NOMO-1 treated with dmso at 0.1 percent for 144 hours (cell line): ENCODE data around the gene TP53I13.

ENCODE experiments used
- DNase-seq: peaks from one replicate; lab custom pipeline; 2025; ENCODE audit not compliant: unreplicated experiment; lab: John Stamatoyannopoulos, UW

The TP53I13 gene

DNA sequence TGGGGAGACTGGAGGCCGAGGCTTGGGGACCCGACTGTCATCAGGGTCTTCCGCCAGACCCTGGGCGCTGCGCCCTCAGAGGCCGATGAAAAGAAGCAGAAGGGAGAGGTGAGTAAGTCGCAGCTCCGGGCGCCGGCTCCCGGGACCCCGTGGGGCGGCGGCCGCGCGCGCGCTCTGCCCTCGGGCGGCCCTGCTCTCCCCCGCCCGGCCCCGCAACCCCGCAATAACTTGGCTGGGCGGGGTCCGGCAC lies 1.3 kb upstream of the TP53I13 start:
- DNase-seq = no peak

- peak; percentile 62 for DNase-seq
Measured at GRCh38 chr17:29567554-29568330, 759 bp upstream of the TP53I13 start.

DNA sequence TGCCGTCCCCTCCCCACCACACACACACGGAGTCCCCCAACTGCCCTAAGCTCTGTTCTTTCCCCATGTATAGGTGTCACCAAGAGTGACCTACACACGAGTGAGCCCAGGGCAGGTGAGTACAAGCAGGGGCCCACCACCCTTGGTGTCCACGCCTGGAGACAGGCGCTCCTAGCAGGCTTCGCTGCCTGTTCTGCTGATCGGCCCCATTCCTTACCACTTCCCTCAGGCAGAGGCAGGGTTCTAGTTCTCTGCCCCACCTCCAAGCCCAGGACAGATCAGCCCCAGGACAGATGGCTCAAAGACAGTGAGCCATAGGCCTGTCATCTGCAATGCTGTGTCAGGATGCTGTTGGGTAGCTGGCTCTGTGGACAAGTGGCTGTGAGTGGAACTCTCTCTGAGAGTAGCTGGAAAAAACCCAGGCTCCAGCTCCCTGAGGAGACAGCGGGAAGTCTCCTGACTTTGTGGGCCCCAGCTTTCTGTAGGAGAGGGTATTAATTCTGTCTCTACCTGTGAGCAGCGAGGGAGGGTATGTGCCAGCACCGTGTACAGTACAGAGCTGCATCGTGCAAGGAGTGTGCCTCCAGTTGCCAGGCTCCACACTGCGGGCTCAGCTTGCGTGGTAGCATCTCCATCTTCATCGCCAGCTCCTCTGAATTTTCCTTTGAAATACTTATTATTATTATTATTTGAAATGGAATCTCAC lies 897 bp downstream of the TP53I13 start:
- no peak for DNase-seq

DNA sequence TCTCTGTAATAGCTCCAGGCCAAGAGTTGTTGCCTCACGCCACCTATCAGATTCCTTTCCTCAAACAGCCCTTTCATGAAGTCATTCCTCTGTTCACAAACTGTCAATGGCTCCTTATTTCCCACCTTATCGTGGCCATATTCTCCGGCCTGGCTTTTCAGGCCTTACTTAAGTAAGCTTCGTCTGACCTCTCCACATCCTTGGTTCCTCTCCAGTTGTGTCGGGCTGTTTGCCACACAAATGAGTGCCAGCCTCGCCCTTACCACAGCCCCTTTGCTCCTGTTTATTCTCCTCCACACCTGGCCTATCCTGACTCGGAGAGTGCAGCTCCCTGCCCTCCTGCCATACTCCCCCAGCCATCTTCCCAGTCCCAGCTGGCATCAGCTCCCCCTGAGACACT lies 2.0 kb downstream of the TP53I13 start:
- no peak for DNase-seq

- DNase-seq = no peak
Measured at GRCh38 chr17:29571486-29571882, 3.0 kb downstream of the TP53I13 start.

DNA sequence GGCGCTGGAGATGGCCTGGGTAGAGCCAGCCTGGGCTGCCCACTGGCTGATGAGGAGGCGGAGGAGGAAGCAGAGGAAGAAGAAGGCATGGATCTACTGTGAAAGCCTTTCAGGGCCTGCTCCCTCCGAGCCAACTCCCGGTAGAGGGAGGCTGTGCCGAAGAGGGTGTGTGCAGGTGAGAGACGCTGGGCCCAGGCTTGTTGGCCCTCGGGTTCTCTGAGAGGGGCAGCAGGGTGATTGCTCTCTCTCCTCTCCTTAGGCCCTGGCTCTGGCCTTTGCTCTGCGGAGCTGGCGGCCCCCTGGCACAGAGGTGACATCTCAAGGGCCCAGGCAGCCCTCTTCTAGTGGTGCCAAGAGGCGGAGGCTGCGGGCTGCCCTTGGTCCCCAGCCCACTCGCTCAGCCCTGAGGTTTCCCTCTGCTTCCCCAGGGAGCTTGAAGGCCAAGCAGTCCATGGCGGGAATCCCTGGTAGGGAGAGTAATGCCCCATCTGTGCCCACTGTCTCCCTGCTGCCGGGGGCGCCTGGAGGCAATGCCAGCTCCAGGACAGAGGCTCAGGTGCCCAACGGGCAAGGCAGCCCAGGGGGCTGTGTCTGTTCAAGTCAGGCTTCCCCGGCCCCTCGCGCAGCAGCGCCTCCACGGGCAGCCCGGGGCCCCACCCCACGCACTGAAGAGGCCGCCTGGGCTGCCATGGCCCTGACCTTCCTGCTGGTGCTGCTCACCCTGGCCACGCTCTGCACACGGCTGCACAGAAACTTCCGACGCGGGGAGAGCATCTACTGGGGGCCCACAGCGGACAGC lies 3.6 kb downstream of the TP53I13 start:
- DNase-seq = no peak

DNA sequence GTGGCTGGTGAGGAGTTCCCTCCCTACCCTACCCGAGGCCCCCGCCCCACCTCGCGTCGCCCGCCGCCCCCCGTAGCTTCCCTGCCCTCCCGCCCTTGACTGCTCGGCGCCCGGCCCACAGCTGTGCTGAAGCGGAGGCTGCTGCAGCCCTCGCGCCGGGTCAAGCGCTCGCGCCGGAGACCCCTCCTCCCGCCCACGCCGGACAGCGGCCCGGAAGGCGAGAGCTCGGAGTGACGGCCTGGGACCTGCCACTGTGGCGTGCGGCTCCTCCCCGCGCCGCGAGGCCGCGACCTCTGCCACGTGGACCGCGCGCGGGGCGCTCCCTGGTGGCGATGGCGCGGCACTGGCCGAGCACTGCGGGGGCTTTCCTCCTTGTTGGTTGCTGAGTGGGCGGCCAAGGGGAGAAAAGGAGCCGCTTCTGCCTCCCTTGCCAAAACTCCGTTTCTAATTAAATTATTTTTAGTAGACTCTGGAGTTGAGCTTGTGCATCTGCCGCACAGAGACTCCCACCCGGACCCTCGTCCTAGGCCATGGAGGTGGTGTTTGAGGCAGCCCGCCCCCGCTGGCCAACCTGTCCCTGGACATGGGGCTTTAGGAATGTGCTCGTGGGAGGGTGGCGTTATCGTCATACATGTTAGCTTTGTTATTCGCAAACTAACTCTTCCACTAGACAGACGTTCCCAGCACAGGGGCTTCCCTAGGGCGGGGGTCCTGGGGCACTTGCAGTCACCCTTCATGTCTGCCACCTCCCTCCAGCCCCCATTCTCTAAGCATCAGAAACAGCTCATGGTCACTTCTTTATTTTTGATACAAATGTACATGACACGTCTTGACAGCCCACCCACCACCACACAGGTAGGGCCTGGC lies 4.4 kb downstream of the TP53I13 start:
- DNase-seq = no peak

- no peak for DNase-seq
Measured at GRCh38 chr17:29573558-29573869, 5.0 kb downstream of the TP53I13 start.

- DNase-seq = no peak
Measured at GRCh38 chr17:29573871-29574731, 5.6 kb downstream of the TP53I13 start.

DNA sequence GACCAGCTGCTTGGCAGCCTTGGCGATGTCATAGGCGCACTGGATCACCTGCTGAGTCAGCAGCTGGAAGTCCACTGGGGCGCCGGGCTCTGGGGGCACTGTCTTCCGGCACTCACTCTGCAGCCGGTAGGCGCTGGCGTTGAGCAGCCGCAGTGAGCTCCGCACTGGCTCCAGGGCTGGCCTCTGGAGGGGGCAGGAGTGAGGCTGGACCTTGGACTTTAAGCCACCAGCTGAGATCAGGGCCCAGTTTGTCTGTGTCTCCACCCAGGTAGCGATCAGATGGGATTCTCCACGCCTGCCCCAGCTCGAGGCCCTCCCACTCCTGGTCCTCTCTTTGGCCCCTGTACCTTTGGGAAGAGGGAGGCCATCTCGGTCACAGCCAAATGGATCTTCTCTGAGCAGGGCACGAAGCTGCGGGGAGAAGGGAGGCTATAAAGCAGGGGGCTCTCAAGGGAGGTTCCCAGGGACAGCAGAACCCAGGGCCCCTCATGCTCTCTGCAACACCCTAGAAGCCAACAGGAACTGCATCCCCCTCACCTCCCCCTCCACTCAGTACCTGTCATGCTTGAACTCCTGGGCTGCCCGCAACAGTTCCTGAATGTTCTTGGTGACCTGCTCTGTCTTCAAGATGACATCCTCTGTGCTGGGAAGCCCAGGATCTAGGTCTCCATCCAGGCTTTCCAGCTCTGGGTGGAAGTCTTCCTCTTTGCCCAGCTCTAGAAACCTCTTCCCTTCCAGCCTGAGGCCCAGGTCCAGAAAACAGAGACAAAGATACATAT lies 6.4 kb downstream of the TP53I13 start:
- no peak for DNase-seq

DNA sequence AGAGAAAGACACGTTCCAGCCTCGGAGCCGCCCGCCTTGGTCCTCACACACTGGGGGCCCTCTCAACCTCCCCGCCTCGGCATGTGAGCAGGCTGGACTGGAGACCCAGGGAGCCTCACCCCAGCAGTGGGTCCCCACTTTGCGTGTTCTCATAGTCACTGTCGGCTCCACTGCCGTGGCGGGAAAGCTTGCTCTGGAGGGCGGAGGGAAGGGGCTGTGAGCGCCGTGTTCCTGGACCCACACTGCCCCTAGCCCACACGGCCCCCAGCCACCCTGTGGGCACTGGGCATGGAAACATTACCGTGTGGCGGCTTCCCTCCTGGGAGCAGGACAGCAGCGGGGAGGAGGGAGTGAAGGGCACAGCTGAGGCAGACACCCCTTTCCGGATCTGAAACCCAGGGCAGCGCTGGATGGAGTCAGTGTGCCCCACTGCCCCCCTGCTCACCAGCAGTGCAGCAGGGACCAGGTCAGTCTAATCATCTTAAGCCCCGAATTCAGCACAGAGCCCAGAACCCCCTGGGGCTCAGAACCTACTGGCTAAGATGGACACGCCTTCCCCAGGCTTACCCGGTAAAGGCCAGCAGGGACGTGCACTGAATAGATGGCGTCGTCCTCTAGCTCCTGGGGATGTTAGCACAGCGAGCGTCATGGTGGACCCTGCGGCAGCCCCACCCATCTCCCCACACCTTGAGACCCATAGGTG lies 7.2 kb downstream of the TP53I13 start:
- no peak for DNase-seq

- DNase-seq = no peak
Measured at GRCh38 chr17:29576214-29577000, 7.9 kb downstream of the TP53I13 start.

DNA sequence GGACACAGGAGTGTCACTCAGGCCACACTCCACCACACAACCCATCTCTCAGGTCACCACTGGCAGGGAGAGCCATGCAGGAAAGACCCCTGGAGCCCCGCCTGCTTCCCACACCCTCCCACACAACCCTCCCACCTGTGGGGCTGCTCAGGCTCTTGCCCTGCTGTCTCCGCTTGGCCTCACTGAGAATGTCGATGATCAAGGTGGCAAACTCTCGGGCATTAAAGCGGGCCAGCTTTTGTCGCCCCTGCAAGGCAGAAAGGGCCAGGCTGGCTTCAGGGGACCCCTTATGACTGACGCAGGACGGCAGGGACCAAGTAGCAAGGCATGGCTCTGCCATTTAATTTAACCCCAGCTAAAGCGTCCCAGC lies 8.5 kb downstream of the TP53I13 start:
- no peak for DNase-seq

DNA sequence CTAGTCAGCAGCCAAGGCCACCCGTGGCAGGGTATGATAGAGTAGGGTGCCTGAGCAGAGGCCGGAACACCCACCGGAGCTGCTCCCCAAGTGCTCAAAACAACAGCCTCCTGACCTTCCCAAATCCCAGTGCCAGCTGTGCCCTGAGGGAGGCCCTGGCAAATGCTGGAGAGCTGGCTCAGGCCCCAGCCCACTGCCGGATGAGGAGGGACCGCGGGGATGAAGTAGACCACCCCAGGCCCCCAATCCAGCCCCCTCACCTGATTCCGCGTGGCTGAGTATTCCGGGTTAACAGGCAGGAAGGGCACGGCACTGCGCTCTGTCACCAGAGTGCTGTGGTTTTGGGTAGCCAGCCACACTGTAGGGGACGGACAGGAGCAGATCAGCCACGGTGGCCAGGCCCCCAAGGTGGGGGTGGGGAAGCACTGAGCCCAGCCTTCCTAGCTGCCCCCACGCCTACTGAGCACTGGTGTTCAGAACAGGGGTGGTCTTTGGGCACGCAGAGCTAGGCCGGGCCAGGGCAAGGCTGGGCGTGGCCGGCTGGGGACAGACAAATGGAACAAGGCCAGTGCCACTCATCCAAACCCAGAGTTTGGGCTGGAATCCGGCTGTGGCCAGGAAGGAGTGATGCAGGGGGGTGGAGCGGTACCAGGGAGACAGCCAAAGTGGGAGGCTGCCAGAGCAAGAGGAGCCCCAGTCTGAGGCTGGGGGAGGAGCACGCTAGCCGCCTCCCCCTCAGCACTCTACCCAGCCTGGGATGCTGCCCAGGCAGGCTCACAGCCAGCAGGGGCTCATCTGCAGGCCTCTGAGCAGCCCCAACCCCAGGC lies 9.1 kb downstream of the TP53I13 start:
- DNase-seq = no peak

- DNase-seq = no peak
Measured at GRCh38 chr17:29578626-29579485, 10.4 kb downstream of the TP53I13 start.
